ENCODE measurements around the gene ZNF536. TPM values are rescaled to one million over a fixed set of nuclear protein-coding genes. Genes with fewer than 3 reads are reported as not detected.

The ZNF536 gene
- total and polyA plus RNA-seq, 2 of the 13 experiments (the other 11 are each of a cell fraction or from before 2014, with no cell fraction given) = not detected

GRCh38 chr19:30540761-30541160 is 168.6 kb downstream of the ZNF536 start (continued):
- TF ChIP-seq ZNF281 (CRISPR knock-in tag; IDR thresholded peaks at IDR 0.05; ENCODE audit: borderline replicate concordance) = no peak
- no peak for TF ChIP-seq SNAPC5 (CRISPR knock-in tag; IDR thresholded peaks at IDR 0.05; ENCODE audit: borderline replicate concordance)
- TF ChIP-seq ZNF282 (IDR thresholded peaks at IDR 0.05; ENCODE audit: partially characterized antibody) = no peak
- TF ChIP-seq ZBTB1 (CRISPR knock-in tag; IDR thresholded peaks at IDR 0.05; ENCODE audit: borderline replicate concordance) = no peak
- TF ChIP-seq, protein P1, sequence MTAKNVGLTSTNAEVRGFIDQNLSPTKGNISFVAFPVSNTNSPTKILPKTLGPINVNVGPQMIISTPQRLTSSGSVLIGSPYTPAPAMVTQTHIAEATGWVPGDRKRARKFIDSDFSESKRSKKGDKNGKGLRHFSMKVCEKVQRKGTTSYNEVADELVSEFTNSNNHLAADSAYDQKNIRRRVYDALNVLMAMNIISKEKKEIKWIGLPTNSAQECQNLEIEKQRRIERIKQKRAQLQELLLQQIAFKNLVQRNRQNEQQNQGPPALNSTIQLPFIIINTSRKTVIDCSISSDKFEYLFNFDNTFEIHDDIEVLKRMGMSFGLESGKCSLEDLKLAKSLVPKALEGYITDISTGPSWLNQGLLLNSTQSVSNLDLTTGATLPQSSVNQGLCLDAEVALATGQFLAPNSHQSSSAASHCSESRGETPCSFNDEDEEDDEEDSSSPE (CRISPR knock-in tag; IDR thresholded peaks at IDR 0.05) = no peak
- no peak for TF ChIP-seq ZNF891 (CRISPR knock-in tag; IDR thresholded peaks at IDR 0.05)

GRCh38 chr19:30541575-30541974 is 169.4 kb downstream of the ZNF536 start:
- ChIA-PET CTCF (ENCODE audit: low intra/inter-chr PET ratio, low total read pairs) (no interaction called here), POLR2A (no interaction called here)
- Histone ChIP-seq H2AFZ (ENCODE audit: low read length) (no peak overlapping the region), H3K9ac (ENCODE audit: insufficient read depth, low read depth, low read length) (no peak overlapping the region), H3K9me3 (ENCODE audit: low read length) (no peaks in the 10 kb centered on the region), H3K36me3 (replicated peaks in 1 of 2; ENCODE audit: control insufficient read depth in 1 of 2, insufficient read depth in 2 of 2, low read length in 2 of 2) (no peaks in the 10 kb centered on the region), H3K79me2 (ENCODE audit: insufficient read depth, low read length) (no peaks in the 10 kb centered on the region), H3K4me3 (replicated peaks in 1 of 3; ENCODE audit: insufficient read depth in 1 of 3, low read depth in 2 of 3, low read length in 3 of 3) (no peak overlapping the region), H3K27ac (ENCODE audit: extremely low read length, insufficient read depth, low read length) (no peak overlapping the region), H3K4me1 (ENCODE audit: insufficient read depth, low read length) (no peaks in the 10 kb centered on the region), H3K27me3 (ENCODE audit: control insufficient read depth in 1 of 2, insufficient read depth in 2 of 2, low read length in 2 of 2) (peaks cover 0 to 2% of the 10 kb centered on the region in 2 experiments; a peak in 2 of 5 replicates), H3K4me2 (ENCODE audit: low read depth, low read length) (no peak overlapping the region), H4K20me1 (ENCODE audit: insufficient read depth, low read length) (no peaks in the 10 kb centered on the region)
- intact Hi-C loops (cut with micrococcal nuclease; ENCODE audit: unreplicated experiment) (no loop called here), in situ Hi-C loops (cut with HindIII; ENCODE audit: extremely low pct_ligation_motif_present, low pct_unique_long_range_greater_than_20kb) (no loop called here)
- DNase-seq (ENCODE audit: low spot score) (no peak), ATAC-seq (no peak), FAIRE-seq (no peak)
- no TSS peak for BruUV-seq (replicated peaks)
- no peak for TF ChIP-seq ZNF720 (CRISPR knock-in tag; IDR thresholded peaks at IDR 0.05)
- no peak for TF ChIP-seq BHLHE40 (IDR thresholded peaks at IDR 0.05; ENCODE audit: low read length)
- no peak for TF ChIP-seq CAMTA2 (CRISPR knock-in tag; IDR thresholded peaks at IDR 0.05; ENCODE audit: borderline replicate concordance)
- TF ChIP-seq YY1 (IDR thresholded peaks at IDR 0.05; ENCODE audit: insufficient read depth, insufficient replicate concordance, low read depth, low read length) = no peak
- no peak for TF ChIP-seq TIGD3 (CRISPR knock-in tag; IDR thresholded peaks at IDR 0.05; ENCODE audit: borderline replicate concordance)
- no peak for TF ChIP-seq THYN1 (CRISPR knock-in tag; IDR thresholded peaks at IDR 0.05; ENCODE audit: borderline replicate concordance, low read depth)
- TF ChIP-seq ZNF800 (CRISPR knock-in tag; IDR thresholded peaks at IDR 0.05) = no peak
